Common myeloid progenitor, CD34-positive (primary cell): Measurements from ENCODE around the gene GRIP1.

Source experiments
- CTCF ChIA-PET: fragments of 350-600 bp; sonication (Branson Sonifier 250); formaldehyde crosslinking; loops from one replicate; lab custom pipeline; 2021; ENCODE audit warnings: antibody characterized with exemption; lab: Charles Lee
- POLR2A ChIA-PET: fragments of 350-600 bp; sonication (Branson Sonifier 250); formaldehyde crosslinking; loops from one replicate; lab custom pipeline; 2021; ENCODE audit warnings: antibody characterized with exemption; lab: Charles Lee
- DNase-seq, 3 donors: peaks; one replicate each; pipeline versions ENCODE4 v3.0.0 to v3.0.0-alpha.2; 2013
- H3K27ac ChIP-seq, 2 experiments: 1 replicate in 1 of 2; 2 replicates in 1 of 2; pipeline ENCODE4 v1.7.0; 2013; ENCODE audit warnings: inconsistent platforms in 2 of 2, low read length in 2 of 2, mild to moderate bottlenecking in 2 of 2, low read depth in 1 of 2, moderate library complexity in 1 of 2; ENCODE audit not compliant: severe bottlenecking in 2 of 2, insufficient read depth in 1 of 2, poor library complexity in 1 of 2
- H3K27me3 ChIP-seq, 5 experiments: replicated peaks in 2 of 5; 1 replicate in 3 of 5; 2 replicates in 2 of 5; pipeline versions ENCODE4 v1.6.1 to v1.7.0; 2013; ENCODE audit warnings: low read length in 4 of 5, mild to moderate bottlenecking in 2 of 5, moderate library complexity in 2 of 5, inconsistent platforms in 1 of 5; ENCODE audit not compliant: insufficient read depth in 5 of 5, control insufficient read depth in 4 of 5
- H3K36me3 ChIP-seq, 4 experiments: 1 replicate in 2 of 4; 2 replicates in 2 of 4; pipeline versions ENCODE4 v1.6.1 to v1.7.0; 2013; ENCODE audit warnings: low read length in 3 of 4, control low read depth in 1 of 4, mild to moderate bottlenecking in 1 of 4; ENCODE audit not compliant: control insufficient read depth in 4 of 4, insufficient read depth in 4 of 4
- H3K4me1 ChIP-seq, 4 experiments: 1 replicate in 3 of 4; 2 replicates in 1 of 4; pipeline versions ENCODE4 v1.6.1 to v1.7.1; 2013; ENCODE audit warnings: low read length in 3 of 4, mild to moderate bottlenecking in 3 of 4, control low read depth in 1 of 4, inconsistent platforms in 1 of 4, moderate library complexity in 1 of 4; ENCODE audit not compliant: control insufficient read depth in 4 of 4, insufficient read depth in 4 of 4; ENCODE audit errors: control extremely low read depth in 1 of 4
- H3K4me3 ChIP-seq, 7 experiments: 1 replicate in 4 of 7; 2 replicates in 3 of 7; pipeline versions ENCODE4 v1.5.1 to v1.7.0; 2013; ENCODE audit warnings: mild to moderate bottlenecking in 7 of 7, low read length in 6 of 7, moderate library complexity in 6 of 7, inconsistent platforms in 2 of 7, low read depth in 2 of 7, control low read depth in 1 of 7; ENCODE audit not compliant: insufficient read depth in 4 of 7, control insufficient read depth in 1 of 7; ENCODE audit errors: extremely low read depth in 1 of 7
- H3K9me3 ChIP-seq, 5 experiments: 1 replicate in 4 of 5; 2 replicates in 1 of 5; pipeline versions ENCODE4 v1.6.1 to v1.7.1; 2013; ENCODE audit warnings: low read length in 4 of 5, mild to moderate bottlenecking in 2 of 5, inconsistent platforms in 1 of 5, low read depth in 1 of 5, moderate library complexity in 1 of 5; ENCODE audit not compliant: control insufficient read depth in 4 of 5, insufficient read depth in 2 of 5; ENCODE audit errors: control extremely low read depth in 1 of 5
- WGBS: methylation state at CpG from one replicate; pipeline ENCODE4 v1.1.5; 2013; ENCODE audit not compliant: insufficient coverage; 5-methylcytosine and 5-hydroxymethylcytosine counted together

Gene GRIP1

GRCh38 chr12:66676241-66676640 is 2.6 kb downstream of the GRIP1 start:
- H3K9me3 ChIP-seq, result no peaks in the 10 kb centered on the region
- CTCF ChIA-PET, result no interaction called here
- no peaks in the 10 kb centered on the region for H3K4me1 ChIP-seq
- H3K27ac ChIP-seq, result no peak overlapping the region
- no peak for DNase-seq
- H3K4me3 ChIP-seq, result no peak overlapping the region
- H3K27me3 ChIP-seq, result no peaks in the 10 kb centered on the region
- H3K36me3 ChIP-seq, result no peaks in the 10 kb centered on the region
- POLR2A ChIA-PET, result no interaction called here

GRCh38 chr12:66674495-66675122 is 4.3 kb downstream of the GRIP1 start:
- Histone ChIP-seq H3K27me3 (no peaks in the 10 kb centered on the region), H3K27ac (no peak overlapping the region), H3K36me3 (no peaks in the 10 kb centered on the region), H3K4me3 (no peak overlapping the region), H3K9me3 (no peaks in the 10 kb centered on the region), H3K4me1 (no peaks in the 10 kb centered on the region)
- ChIA-PET CTCF (interaction anchor here (0.8 kb wide), 1 partner anchor 20 kb away, joined by 3 read pairs; no protein-coding TSS in a partner anchor), POLR2A (no interaction called here)
- no peak for DNase-seq
- WGBS, result 64% methylated on average over 3 of the region's 4 CpGs

- 100% methylated on average over 1 of the region's 2 CpGs for WGBS
- H3K27me3 ChIP-seq, result no peaks in the 10 kb centered on the region
- ChIA-PET CTCF (no interaction called here), POLR2A (no interaction called here)
- no peak overlapping the region for H3K27ac ChIP-seq
- H3K4me1 ChIP-seq, result no peaks in the 10 kb centered on the region
- no peaks in the 10 kb centered on the region for H3K9me3 ChIP-seq
- H3K36me3 ChIP-seq, result no peaks in the 10 kb centered on the region
- DNase-seq, result no peak
- H3K4me3 ChIP-seq, result no peak overlapping the region
Measured at GRCh38 chr12:66669541-66669940, 9.3 kb downstream of the GRIP1 start.

DNA sequence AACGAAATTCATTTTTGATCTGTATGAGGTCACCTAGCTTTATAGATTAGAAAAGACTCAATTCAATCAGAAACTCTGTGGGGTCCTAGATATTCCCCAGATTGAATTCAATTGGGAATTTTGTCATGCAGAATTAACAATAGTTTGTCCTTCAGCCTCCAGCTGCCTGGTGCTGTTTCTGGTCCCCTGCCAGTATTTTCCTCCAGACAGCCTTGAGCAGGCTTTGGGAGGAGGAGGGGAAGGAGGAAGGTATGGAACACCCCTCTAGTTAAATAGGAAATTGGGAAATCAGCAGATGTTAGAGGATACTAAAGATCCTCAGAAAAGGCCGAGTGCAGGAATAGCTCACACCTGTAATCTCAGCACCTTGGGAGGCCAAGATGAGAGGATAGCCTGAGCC is 10.6 kb downstream of the GRIP1 start:
- Histone ChIP-seq H3K9me3 (no peaks in the 10 kb centered on the region), H3K4me3 (no peak overlapping the region), H3K27ac (no peak overlapping the region), H3K4me1 (no peaks in the 10 kb centered on the region), H3K27me3 (no peaks in the 10 kb centered on the region), H3K36me3 (no peaks in the 10 kb centered on the region)
- no peak for DNase-seq
- ChIA-PET POLR2A (no interaction called here), CTCF (interaction anchor here (1.0 kb wide), 1 partner anchor 10 kb away, joined by 3 read pairs; no protein-coding TSS in a partner anchor)
- no CpG with 5 or more reads among the region's 2 CpGs for WGBS

- no peak overlapping the region for H3K27ac ChIP-seq
- no peaks in the 10 kb centered on the region for H3K27me3 ChIP-seq
- no peak overlapping the region for H3K4me3 ChIP-seq
- POLR2A ChIA-PET, result no interaction called here
- CTCF ChIA-PET, result no interaction called here
- no peaks in the 10 kb centered on the region for H3K36me3 ChIP-seq
- H3K9me3 ChIP-seq, result no peaks in the 10 kb centered on the region
- no peak for DNase-seq
- no peaks in the 10 kb centered on the region for H3K4me1 ChIP-seq
Measured at GRCh38 chr12:66667906-66668305, 11.0 kb downstream of the GRIP1 start.

DNA sequence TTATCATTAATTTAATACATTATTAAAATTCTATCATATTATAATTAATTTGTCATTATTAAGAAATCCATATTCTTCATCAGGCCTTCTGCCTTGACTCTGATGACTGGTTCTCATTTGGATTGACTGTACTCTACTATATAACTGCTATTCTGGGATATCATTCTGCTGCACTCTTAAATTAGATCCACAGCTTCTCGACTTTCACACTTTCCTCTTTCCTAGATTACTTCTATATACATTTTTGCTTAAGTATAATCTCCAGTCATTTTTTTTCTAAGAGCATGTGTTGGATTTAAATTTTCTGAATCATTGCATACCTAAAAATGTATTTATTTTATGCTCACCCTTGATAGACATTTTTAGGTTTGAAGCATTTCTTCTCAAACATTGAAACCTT is 12.4 kb downstream of the GRIP1 start:
- peaks cover 0 to 9% (median 3%) of the 10 kb centered on the region in 4 experiments for H3K4me1 ChIP-seq
- DNase-seq, result no peak
- H3K9me3 ChIP-seq, result no peaks in the 10 kb centered on the region
- no peaks in the 10 kb centered on the region for H3K27me3 ChIP-seq
- no peak overlapping the region for H3K4me3 ChIP-seq
- no peak overlapping the region for H3K27ac ChIP-seq
- CTCF ChIA-PET, result no interaction called here
- no peaks in the 10 kb centered on the region for H3K36me3 ChIP-seq
- POLR2A ChIA-PET, result no interaction called here
- no CpG with 5 or more reads among the region's 1 CpG for WGBS

DNA sequence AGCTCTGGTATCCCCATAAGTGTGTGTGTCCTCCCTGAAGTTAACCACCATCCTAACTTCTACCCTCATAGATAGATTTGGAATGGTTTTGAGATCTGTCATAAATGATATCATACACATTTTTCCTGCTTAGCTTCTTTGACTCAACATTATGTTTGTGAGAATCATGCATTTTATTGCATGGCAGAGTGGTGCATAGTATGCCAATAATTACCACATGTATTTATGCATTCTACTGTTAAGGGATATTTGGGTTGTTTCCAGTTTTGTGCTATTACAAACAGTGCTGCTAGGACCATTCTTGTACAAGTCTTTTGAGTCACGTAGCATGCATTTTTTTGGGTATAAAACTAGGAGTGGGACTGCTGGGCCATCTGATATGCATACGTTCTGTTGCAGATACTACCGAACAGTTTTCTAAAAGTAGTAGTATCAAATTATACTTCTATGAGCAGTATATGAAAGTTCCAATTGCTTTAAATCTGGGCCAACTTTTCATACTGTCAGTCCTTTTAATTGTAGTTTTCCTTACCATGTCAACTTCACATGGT is 13.4 kb downstream of the GRIP1 start:
- Histone ChIP-seq H3K9me3 (no peaks in the 10 kb centered on the region), H3K36me3 (no peaks in the 10 kb centered on the region), H3K27ac (no peak overlapping the region), H3K27me3 (no peaks in the 10 kb centered on the region), H3K4me1 (peaks cover 0 to 9% (median 3%) of the 10 kb centered on the region in 4 experiments), H3K4me3 (no peak overlapping the region)
- DNase-seq, result no peak
- ChIA-PET POLR2A (no interaction called here), CTCF (no interaction called here)
- WGBS, result 100% methylated on average over 2 of the region's 3 CpGs
